C4-2B (cell line): Measurements from ENCODE around the gene CYP4F22.

Source experiments
- ZFX ChIP-seq: fragments of 450-650 bp; IDR thresholded peaks from 2 replicates; pipeline ENCODE4 v1.6.1; 2017
- TF ChIP-seq, protein P1 (sequence below): fragments of 450-650 bp; conservative IDR thresholded peaks from 2 replicates; pipeline ENCODE4 v1.5.1; 2017; ENCODE audit warnings: mild to moderate bottlenecking

DNA sequence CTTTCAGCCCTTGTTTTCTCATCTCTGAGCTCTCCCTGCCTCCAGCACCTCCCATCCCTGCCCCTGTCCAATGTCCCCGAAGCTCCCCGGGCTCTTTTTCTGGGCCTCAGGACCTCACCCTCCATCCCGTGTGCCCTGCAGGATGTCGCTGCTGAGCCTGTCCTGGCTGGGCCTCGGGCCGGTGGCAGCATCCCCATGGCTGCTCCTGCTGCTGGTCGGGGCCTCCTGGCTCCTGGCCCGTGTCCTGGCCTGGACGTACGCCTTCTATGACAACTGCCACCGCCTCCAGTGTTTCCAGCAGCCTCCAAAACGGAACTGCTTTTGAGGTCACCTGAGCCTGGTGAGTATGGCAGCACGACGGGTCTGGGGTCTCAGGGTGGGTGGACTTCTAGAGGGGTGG lies 55.6 kb downstream of the CYP4F22 start:
- TF ChIP-seq, protein P1, sequence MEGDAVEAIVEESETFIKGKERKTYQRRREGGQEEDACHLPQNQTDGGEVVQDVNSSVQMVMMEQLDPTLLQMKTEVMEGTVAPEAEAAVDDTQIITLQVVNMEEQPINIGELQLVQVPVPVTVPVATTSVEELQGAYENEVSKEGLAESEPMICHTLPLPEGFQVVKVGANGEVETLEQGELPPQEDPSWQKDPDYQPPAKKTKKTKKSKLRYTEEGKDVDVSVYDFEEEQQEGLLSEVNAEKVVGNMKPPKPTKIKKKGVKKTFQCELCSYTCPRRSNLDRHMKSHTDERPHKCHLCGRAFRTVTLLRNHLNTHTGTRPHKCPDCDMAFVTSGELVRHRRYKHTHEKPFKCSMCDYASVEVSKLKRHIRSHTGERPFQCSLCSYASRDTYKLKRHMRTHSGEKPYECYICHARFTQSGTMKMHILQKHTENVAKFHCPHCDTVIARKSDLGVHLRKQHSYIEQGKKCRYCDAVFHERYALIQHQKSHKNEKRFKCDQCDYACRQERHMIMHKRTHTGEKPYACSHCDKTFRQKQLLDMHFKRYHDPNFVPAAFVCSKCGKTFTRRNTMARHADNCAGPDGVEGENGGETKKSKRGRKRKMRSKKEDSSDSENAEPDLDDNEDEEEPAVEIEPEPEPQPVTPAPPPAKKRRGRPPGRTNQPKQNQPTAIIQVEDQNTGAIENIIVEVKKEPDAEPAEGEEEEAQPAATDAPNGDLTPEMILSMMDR: no peak
- no peak for TF ChIP-seq ZFX
